C1 segment of cervical spinal cord (tissue), 14 donors: ENCODE data around the gene FZD4.
"Not testable (repeated sequence)": the region's sequence is repeated elsewhere in the genome, so short reads cannot be mapped to it uniquely, and the experiment has no call there.

ENCODE experiments used
- DNase-seq, 14 donors: peaks; one replicate each; lab custom pipeline; 2025; lab: John Stamatoyannopoulos, UW

The FZD4 gene

DNA sequence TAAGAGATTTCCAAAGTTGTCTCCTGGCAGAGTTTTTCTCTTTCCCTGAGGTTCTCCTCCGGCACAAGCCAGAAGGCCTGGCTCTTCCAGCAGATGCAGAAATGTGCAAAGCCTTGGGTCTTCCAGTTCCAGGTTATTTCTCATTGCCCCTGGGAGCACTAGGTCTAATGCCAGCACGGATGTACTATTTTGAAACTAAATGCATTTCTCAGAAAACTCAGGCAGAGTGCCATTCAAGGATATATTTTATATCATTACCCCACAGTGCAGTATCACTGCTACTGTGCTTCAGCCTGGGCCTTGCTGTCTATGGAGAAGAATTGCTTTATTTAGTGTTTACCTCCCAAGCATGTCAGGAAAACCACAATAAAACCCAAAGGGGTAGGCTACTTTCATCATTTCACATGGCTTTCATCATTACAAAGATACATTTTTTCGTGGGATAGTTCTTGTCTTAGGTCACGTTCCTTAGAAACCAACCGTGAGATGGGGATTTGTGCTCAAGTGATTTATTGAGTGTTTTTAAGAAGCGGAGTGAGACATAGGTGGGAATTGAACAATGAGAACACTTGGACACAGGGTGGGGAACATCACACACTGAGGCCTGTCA is 22.4 kb upstream of the FZD4 start:
- DNase-seq, result no peak

DNA sequence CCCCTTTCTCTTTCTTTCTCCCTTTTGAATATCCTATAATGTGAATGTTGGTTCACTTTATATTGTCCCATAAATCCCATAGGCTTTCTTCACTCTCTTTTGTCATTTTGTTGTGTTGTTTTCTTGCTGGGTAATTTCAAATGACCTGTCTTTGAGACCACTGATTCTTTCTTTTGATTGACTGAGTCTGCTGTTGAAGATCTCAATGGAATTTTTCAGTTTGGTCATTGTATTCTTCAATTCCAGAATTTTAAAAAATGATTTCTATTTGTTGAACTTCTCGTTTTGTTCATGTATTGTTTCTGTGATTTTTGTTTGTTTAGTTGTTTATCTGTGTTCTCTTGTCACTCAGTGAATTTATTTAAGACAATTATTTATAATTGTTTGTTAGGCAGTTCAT is 17.5 kb upstream of the FZD4 start:
- DNase-seq, result no peak

- no peak for DNase-seq
These were observed 14.1 kb upstream of the FZD4 start for GRCh38 chr11:86969258-86969657.

DNA sequence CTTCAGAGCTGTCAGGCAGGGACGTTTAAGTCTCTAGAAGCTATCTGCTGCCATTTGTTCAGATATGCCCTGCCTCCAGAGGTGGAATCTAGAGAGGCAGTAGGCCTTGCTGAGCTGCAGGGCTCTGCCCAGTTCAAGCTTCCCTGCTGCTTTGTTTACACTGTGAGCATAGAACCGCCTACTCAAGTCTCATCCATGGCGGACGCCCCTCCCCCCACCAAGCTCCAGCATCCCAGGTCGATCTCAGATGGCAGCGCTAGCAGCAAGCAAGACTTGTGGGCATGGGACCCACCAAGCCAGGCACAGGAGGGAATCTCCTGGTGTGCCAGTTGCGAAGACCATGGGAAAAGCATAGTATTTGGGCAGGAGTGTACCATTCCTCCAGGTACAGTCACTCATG is 12.4 kb upstream of the FZD4 start:
- DNase-seq, result not testable (repeated sequence)

DNA sequence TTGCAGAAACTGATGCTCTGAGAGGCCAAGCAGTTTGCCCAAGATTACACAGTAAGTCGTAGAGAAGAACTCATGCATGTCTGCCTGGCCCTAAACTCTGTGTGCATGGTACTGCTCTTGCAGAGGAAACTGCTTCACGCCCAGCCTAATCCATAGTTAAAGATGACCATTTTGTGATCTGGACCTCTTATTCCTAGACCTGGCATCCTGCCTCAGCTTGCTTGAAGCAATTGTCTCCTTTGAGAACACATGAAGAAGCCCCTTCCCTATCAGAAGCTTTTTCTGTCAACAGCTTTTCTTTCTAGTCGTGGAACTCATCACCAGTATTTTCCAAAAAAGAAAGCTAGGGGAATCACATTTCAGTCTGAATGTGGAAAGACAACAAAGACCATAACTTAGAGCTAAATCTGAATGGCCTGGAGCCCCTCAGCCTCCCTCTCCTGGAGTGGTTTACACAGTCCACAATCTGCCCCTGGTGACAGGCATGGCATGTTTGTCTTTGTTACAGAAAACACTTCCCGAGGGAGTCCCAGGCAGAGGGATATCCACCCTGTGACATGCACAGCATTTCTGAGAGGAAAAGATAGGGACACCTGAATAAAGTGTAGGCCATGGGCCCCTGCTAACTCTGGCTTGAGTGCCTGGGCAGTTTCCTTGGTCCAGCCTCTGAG is 2.9 kb upstream of the FZD4 start:
- DNase-seq, result no peak

- no peak for DNase-seq
These were observed 1.7 kb upstream of the FZD4 start for GRCh38 chr11:86956905-86957195.

DNA sequence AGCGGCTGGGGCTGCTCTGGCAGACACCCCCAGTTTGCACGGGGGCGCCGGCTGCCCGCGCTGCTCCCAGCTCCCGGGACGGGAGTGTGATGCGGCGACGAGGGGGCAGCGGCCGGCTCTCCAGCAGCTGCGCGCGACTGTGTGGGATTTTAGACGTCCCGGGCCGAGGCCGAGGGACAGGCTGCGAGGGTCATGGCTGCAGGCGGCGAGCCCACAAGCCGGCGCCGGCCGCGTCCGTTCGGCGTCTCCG is 159 bp downstream of the FZD4 start:
- peak in 4 of 14 donors; percentile 55 to 70 (median 64) for DNase-seq

GRCh38 chr11:86954269-86955110 is 705 bp downstream of the FZD4 start:
- peak in 4 of 14 donors; percentile 37 to 54 (median 50) for DNase-seq

GRCh38 chr11:86952221-86952875 is 2.8 kb downstream of the FZD4 start:
- DNase-seq, result no peak

GRCh38 chr11:86951706-86952105 is 3.5 kb downstream of the FZD4 start:
- no peak for DNase-seq

DNA sequence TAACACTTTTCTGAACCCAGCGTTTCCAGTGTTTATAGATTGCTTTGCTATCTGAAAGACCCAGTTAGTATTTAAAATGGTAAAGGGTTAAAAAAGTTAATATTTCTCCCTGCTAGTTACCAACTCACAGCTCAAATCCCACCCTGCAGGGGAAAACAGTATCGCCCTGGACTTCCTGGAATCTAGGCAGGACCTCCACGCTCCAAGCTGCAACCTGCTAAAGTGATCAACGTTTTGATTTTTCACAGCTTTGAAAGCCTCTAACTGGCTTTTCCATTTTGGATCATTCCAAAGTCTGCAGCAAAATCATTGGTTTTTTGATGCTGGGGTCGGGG is 4.6 kb downstream of the FZD4 start:
- no peak for DNase-seq

- DNase-seq, result no peak
These were observed 5.1 kb downstream of the FZD4 start for GRCh38 chr11:86949995-86950660.

DNA sequence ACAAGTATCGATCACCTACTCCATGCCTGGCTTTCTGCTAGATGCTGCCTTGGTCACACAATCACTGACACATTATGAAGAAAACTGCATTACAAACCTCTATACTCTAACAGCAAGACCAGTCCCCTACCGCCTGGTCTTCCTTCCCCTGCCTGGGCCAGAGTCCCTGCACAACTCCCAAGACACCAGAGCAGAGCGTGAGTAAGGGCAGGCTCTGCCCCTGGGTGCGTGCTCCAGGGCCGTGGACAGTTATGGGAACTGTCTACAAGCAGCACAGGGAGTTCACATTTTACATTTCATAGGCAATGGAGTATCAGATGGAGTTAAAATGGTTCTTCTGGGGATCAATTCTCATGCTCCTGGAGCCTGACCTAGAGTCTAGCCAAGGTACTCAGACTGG is 6.5 kb downstream of the FZD4 start:
- DNase-seq, result no peak

- no peak for DNase-seq
These were observed 7.7 kb downstream of the FZD4 start for GRCh38 chr11:86947541-86947940.

GRCh38 chr11:86943505-86943904 is 11.7 kb downstream of the FZD4 start:
- DNase-seq, result not testable (repeated sequence)

DNA sequence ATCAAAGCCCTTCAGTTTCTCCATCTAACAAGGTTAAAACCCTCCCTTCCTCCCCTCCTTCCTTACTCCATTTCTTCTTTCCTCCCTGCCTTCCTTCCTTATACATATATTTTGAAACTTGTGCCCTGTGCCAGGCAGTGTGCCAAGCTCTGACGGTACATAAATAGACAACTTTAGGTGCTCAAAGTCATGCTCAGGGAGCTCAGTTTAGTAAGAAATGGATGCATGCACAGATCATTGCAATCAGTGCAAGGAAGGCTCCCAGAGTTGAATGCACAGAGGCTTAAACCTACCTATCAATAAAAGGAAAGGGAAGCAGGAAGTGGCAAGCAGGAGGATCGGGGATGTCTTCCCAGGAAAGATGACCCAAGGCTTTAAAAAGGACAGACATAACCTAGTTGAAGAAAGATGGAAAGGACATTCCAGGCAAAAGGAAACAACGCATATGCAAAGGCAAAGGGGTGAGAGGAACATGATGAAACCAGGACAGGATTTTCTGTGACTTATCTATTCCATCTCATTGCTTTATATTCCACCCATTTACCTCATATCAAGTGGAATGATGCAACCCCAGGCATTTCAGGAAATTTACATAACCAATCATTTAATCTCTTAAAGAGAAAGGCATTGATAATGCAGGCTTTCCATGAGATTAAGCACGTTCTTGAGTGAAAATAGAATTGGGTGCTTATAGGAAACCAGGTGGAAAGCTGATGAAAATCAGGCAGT is 13.2 kb downstream of the FZD4 start:
- no peak for DNase-seq

- DNase-seq, result no peak
These were observed 13.9 kb downstream of the FZD4 start for GRCh38 chr11:86941077-86941870.

DNA sequence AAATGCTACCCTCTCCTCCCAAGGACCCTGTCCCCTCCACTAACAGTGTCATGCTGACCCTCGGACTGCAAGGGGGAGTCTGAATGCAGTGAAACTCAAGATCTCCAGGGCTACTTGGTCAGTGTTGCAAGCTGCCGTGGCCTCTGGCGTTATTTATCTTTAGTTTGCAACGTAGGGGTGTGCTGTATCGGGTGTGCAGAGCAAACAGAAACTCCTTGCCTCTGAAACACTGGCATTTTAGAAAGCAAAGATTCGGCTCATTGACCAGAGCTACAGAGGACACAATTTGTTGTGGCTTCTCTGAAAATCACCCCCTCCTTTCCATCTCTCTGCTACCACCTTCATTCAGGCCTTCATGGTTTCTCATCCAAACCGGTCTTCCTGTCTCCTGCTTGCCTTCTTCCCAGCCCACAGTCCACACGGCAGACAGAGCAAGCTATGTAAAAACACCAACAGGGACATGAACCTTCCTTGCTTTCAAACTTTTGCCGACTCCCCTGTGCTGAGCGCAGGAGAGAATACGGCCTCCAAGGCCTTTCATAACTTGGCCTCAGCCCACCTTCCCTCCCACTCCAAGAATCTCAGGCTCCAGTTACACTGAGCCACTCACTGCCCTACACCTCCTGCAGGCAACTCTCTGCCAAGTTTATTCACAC is 14.9 kb downstream of the FZD4 start:
- DNase-seq, result no peak

DNA sequence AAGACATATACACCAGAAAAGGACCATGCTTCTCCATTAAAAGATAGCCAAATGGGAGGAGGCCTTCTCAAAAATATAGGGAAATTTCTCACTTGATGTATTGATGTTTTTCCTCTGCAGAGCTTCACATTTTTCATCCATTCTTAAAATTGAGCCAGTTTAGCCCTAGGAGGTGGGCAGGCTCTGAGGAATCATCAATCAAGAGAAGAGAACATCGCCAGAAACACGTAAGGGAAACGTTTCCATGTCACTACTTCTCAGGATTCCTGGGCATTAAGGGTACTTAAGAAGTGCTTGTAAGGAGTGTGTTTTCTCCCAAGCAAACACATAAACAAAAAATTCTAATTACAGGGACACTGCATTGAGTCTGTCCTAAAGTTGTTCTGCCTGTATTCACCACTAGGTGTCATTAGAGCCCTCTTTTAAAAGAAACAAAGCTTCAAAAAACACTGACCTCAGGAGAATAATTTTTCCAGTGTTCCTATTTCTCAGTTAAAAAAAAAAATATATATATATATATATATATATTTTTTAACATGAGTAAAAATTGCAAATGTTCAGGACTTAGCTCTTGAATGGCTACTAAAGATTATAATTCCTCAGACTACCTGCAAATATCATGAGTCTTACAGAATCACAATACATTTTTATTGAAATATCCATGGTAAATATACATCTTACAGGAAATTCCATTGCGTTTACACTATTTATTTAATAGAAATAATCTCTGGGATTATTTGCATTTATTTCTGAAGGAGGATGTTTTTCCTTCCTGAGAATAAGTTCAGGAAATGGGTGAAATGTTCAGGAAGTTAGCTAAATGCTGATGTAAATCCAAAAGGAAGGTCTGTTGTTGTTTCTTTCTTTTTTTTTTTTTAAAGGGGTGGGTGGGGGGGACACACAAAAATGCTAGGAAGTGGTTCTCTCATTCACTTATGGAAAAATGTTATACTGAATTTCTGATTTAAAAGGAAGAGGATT is 16.0 kb downstream of the FZD4 start:
- DNase-seq, result peak in 1 of 14 donors; percentile 11
